ENCODE results near the gene SLBP.

The SLBP gene

GRCh38 chr4:1716065-1716945 lies 4.2 kb upstream of the SLBP start:
- Histone ChIP-seq H3K4me1 (ENCODE audit: insufficient read depth, low read length) (no peaks in the 10 kb centered on the region), H3K9me3 (ENCODE audit: insufficient read depth, low read depth, low read length) (no peaks in the 10 kb centered on the region), H3K36me3 (ENCODE audit: insufficient read depth, low read length) (peaks cover 18% of the 10 kb centered on the region; the same call in 1 of the 2 replicates), H3K9ac (ENCODE audit: low read depth, low read length) (no peak overlapping the region), H3K27ac (ENCODE audit: low read depth, low read length) (no peak overlapping the region), H3K27me3 (ENCODE audit: insufficient read depth, low read length) (no peaks in the 10 kb centered on the region), H3K4me3 (ENCODE audit: low read length) (no peak overlapping the region)
- 92% methylated on average over 15 of the region's 15 CpGs for whole genome bisulfite sequencing

GRCh38 chr4:1715002-1715758 lies 3.1 kb upstream of the SLBP start:
- no peaks in the 10 kb centered on the region for H3K27me3 ChIP-seq (ENCODE audit: insufficient read depth, low read length)
- H3K4me1 ChIP-seq (ENCODE audit: insufficient read depth, low read length), result no peaks in the 10 kb centered on the region
- H3K9ac ChIP-seq (ENCODE audit: low read depth, low read length), result no peak overlapping the region
- no peak overlapping the region for H3K4me3 ChIP-seq (ENCODE audit: low read length)
- no peak overlapping the region for H3K27ac ChIP-seq (ENCODE audit: low read depth, low read length)
- H3K9me3 ChIP-seq (ENCODE audit: insufficient read depth, low read depth, low read length), result no peaks in the 10 kb centered on the region
- 91% methylated on average over 16 of the region's 16 CpGs for WGBS
- H3K36me3 ChIP-seq (ENCODE audit: insufficient read depth, low read length), result peaks cover 22% of the 10 kb centered on the region

GRCh38 chr4:1714303-1715001 lies 2.3 kb upstream of the SLBP start:
- Histone ChIP-seq H3K27me3 (ENCODE audit: insufficient read depth, low read length) (no peaks in the 10 kb centered on the region), H3K27ac (ENCODE audit: low read depth, low read length) (no peak overlapping the region), H3K9me3 (ENCODE audit: insufficient read depth, low read depth, low read length) (no peaks in the 10 kb centered on the region), H3K4me1 (ENCODE audit: insufficient read depth, low read length) (no peaks in the 10 kb centered on the region), H3K36me3 (ENCODE audit: insufficient read depth, low read length) (peaks cover 27% of the 10 kb centered on the region), H3K9ac (ENCODE audit: low read depth, low read length) (no peak overlapping the region), H3K4me3 (ENCODE audit: low read length) (no peak overlapping the region)
- 86% methylated on average over 9 of the region's 9 CpGs for WGBS

GRCh38 chr4:1713003-1713851 lies 1.1 kb upstream of the SLBP start:
- 30% methylated on average over 35 of the region's 35 CpGs for WGBS
- Histone ChIP-seq H3K27ac (ENCODE audit: low read depth, low read length) (peak overlapping the region; percentile 99; the same call in 1 of the 2 replicates), H3K4me1 (ENCODE audit: insufficient read depth, low read length) (no peaks in the 10 kb centered on the region), H3K4me3 (ENCODE audit: low read length) (peak overlapping the region; percentile 81), H3K9ac (ENCODE audit: low read depth, low read length) (peak overlapping the region; percentile 98), H3K9me3 (ENCODE audit: insufficient read depth, low read depth, low read length) (no peaks in the 10 kb centered on the region), H3K36me3 (ENCODE audit: insufficient read depth, low read length) (peaks cover 33% of the 10 kb centered on the region), H3K27me3 (ENCODE audit: insufficient read depth, low read length) (no peaks in the 10 kb centered on the region)

GRCh38 chr4:1711571-1712215 lies 426 bp downstream of the SLBP start:
- Histone ChIP-seq H3K27ac (ENCODE audit: low read depth, low read length) (peak overlapping the region; percentile 99; the same call in 1 of the 2 replicates), H3K4me3 (ENCODE audit: low read length) (peak overlapping the region; percentile 81), H3K9ac (ENCODE audit: low read depth, low read length) (peak overlapping the region; percentile 98), H3K27me3 (ENCODE audit: insufficient read depth, low read length) (no peaks in the 10 kb centered on the region), H3K4me1 (ENCODE audit: insufficient read depth, low read length) (no peaks in the 10 kb centered on the region), H3K9me3 (ENCODE audit: insufficient read depth, low read depth, low read length) (no peaks in the 10 kb centered on the region), H3K36me3 (ENCODE audit: insufficient read depth, low read length) (peaks cover 25% of the 10 kb centered on the region)
- WGBS, result under 1% methylated on average over 85 of the region's 85 CpGs

GRCh38 chr4:1711055-1711570 lies 1.0 kb downstream of the SLBP start:
- H3K27me3 ChIP-seq (ENCODE audit: insufficient read depth, low read length), result no peaks in the 10 kb centered on the region
- H3K36me3 ChIP-seq (ENCODE audit: insufficient read depth, low read length), result peaks cover 29% of the 10 kb centered on the region
- H3K27ac ChIP-seq (ENCODE audit: low read depth, low read length), result no peak overlapping the region
- H3K9ac ChIP-seq (ENCODE audit: low read depth, low read length), result peak overlapping the region; percentile 98
- no peaks in the 10 kb centered on the region for H3K4me1 ChIP-seq (ENCODE audit: insufficient read depth, low read length)
- WGBS, result 24% methylated on average over 22 of the region's 22 CpGs
- H3K4me3 ChIP-seq (ENCODE audit: low read length), result peak overlapping the region; percentile 81
- H3K9me3 ChIP-seq (ENCODE audit: insufficient read depth, low read depth, low read length), result no peaks in the 10 kb centered on the region

GRCh38 chr4:1708581-1708980 lies 3.5 kb downstream of the SLBP start:
- Histone ChIP-seq H3K36me3 (ENCODE audit: insufficient read depth, low read length) (peaks cover 54% of the 10 kb centered on the region), H3K9me3 (ENCODE audit: insufficient read depth, low read depth, low read length) (no peaks in the 10 kb centered on the region), H3K4me3 (ENCODE audit: low read length) (no peak overlapping the region), H3K4me1 (ENCODE audit: insufficient read depth, low read length) (no peaks in the 10 kb centered on the region), H3K27ac (ENCODE audit: low read depth, low read length) (no peak overlapping the region), H3K9ac (ENCODE audit: low read depth, low read length) (no peak overlapping the region), H3K27me3 (ENCODE audit: insufficient read depth, low read length) (no peaks in the 10 kb centered on the region)
- 73% methylated on average over 1 of the region's 1 CpG for WGBS

GRCh38 chr4:1706358-1706757 lies 5.8 kb downstream of the SLBP start:
- H3K4me1 ChIP-seq (ENCODE audit: insufficient read depth, low read length), result no peaks in the 10 kb centered on the region
- H3K36me3 ChIP-seq (ENCODE audit: insufficient read depth, low read length), result peaks cover 71% of the 10 kb centered on the region
- 97% methylated on average over 6 of the region's 6 CpGs for WGBS

GRCh38 chr4:1705732-1706131 lies 6.4 kb downstream of the SLBP start:
- H3K27ac ChIP-seq (ENCODE audit: low read depth, low read length), result no peak overlapping the region
- peaks cover 73% of the 10 kb centered on the region for H3K36me3 ChIP-seq (ENCODE audit: insufficient read depth, low read length)
- H3K4me3 ChIP-seq (ENCODE audit: low read length), result no peak overlapping the region
- H3K27me3 ChIP-seq (ENCODE audit: insufficient read depth, low read length), result no peaks in the 10 kb centered on the region
- 98% methylated on average over 6 of the region's 6 CpGs for WGBS
- H3K4me1 ChIP-seq (ENCODE audit: insufficient read depth, low read length), result no peaks in the 10 kb centered on the region
- no peak overlapping the region for H3K9ac ChIP-seq (ENCODE audit: low read depth, low read length)
- H3K9me3 ChIP-seq (ENCODE audit: insufficient read depth, low read depth, low read length), result no peaks in the 10 kb centered on the region

More at GRCh38 chr4:1706358-1706757, 5.8 kb downstream of the SLBP start:
- H3K9ac ChIP-seq (ENCODE audit: low read depth, low read length), result no peak overlapping the region
- no peaks in the 10 kb centered on the region for H3K27me3 ChIP-seq (ENCODE audit: insufficient read depth, low read length)
- no peak overlapping the region for H3K27ac ChIP-seq (ENCODE audit: low read depth, low read length)
- no peaks in the 10 kb centered on the region for H3K9me3 ChIP-seq (ENCODE audit: insufficient read depth, low read depth, low read length)
- H3K4me3 ChIP-seq (ENCODE audit: low read length), result no peak overlapping the region

GRCh38 chr4:1703867-1704266 lies 8.3 kb downstream of the SLBP start:
- Histone ChIP-seq H3K9ac (ENCODE audit: low read depth, low read length) (no peak overlapping the region), H3K9me3 (ENCODE audit: insufficient read depth, low read depth, low read length) (no peaks in the 10 kb centered on the region), H3K4me1 (ENCODE audit: insufficient read depth, low read length) (no peaks in the 10 kb centered on the region), H3K4me3 (ENCODE audit: low read length) (no peak overlapping the region), H3K27me3 (ENCODE audit: insufficient read depth, low read length) (no peaks in the 10 kb centered on the region), H3K36me3 (ENCODE audit: insufficient read depth, low read length) (peaks cover 78% of the 10 kb centered on the region), H3K27ac (ENCODE audit: low read depth, low read length) (no peak overlapping the region)
- 100% methylated on average over 1 of the region's 1 CpG for WGBS
